K562 (cell line): Measurements from ENCODE around the gene KCNH8.

Experiments used
- CBX8 ChIP-seq: fragments of 200-600 bp; sonication (generic); IDR thresholded peaks from 2 replicates; pipeline ENCODE4 v1.6.1; 2012; ENCODE audit warnings: borderline replicate concordance, mixed run types, low read depth, mild to moderate bottlenecking, moderate library complexity, mixed read lengths, low read length, control low read depth, inconsistent platforms; ENCODE audit not compliant: poor library complexity, severe bottlenecking; ENCODE audit errors: extremely low read depth
- CREB1 ChIP-seq, 2 experiments: sonication (generic) in 1 of 2; formaldehyde crosslinking in 1 of 2; IDR thresholded peaks; 2 replicates each; pipeline versions ENCODE4 v1.6.1 to v1.8.0; 2012 to 2022; ENCODE audit warnings: inconsistent platforms in 1 of 2, mild to moderate bottlenecking in 1 of 2, missing genetic modification reagents in 1 of 2, moderate library complexity in 1 of 2
- MAZ ChIP-seq, 2 experiments: fragments of 450-650 bp in 1 of 2; sonication (generic) in 1 of 2; formaldehyde crosslinking; IDR thresholded peaks in 1 of 2; conservative IDR thresholded peaks in 1 of 2; 2 replicates each; pipeline versions ENCODE4 v1.4.0 to v1.5.0; 2020; ENCODE audit warnings: mild to moderate bottlenecking in 1 of 2, missing genetic modification reagents in 1 of 2
- MCM7 ChIP-seq, 2 experiments: fragments of 450-650 bp; IDR thresholded peaks; 2 replicates each; pipeline ENCODE4 v1.6.1; 2016 to 2018
- SIN3B ChIP-seq: fragments of 450-650 bp; IDR thresholded peaks from 2 replicates; pipeline ENCODE4 v1.6.1; 2017; ENCODE audit warnings: low read depth, mild to moderate bottlenecking, moderate library complexity
- SMAD4 ChIP-seq: fragments of 250-450 bp; sonication (Bioruptor Pico); conservative IDR thresholded peaks from 2 replicates; pipeline ENCODE4 v1.8.0; 2021; ENCODE audit warnings: inconsistent platforms, mild to moderate bottlenecking, moderate library complexity
- TAF1 ChIP-seq: IDR thresholded peaks from 2 replicates; pipeline ENCODE4 v1.6.1; 2011; ENCODE audit warnings: mild to moderate bottlenecking, low read length, moderate library complexity; ENCODE audit not compliant: insufficient read depth, control insufficient read depth, severe bottlenecking; ENCODE audit errors: extremely low read depth
- TCF15 ChIP-seq: fragments of 250-450 bp; sonication (Bioruptor Pico); IDR thresholded peaks from 2 replicates; pipeline ENCODE4 v1.8.0; 2022; ENCODE audit warnings: moderate library complexity, mild to moderate bottlenecking, inconsistent platforms
- U2AF1 ChIP-seq: fragments of 200-400 bp; formaldehyde crosslinking; optimal IDR thresholded peaks from 2 replicates; pipeline ENCODE3; 2017; ENCODE audit warnings: mild to moderate bottlenecking, low read depth, low read length, moderate library complexity
- ZNF253 ChIP-seq: fragments of 250-450 bp; sonication (Bioruptor Pico); conservative IDR thresholded peaks from 2 replicates; pipeline ENCODE4 v1.6.1; 2021; ENCODE audit warnings: mild to moderate bottlenecking
- ZNF431 ChIP-seq: sonication (generic); formaldehyde crosslinking; IDR thresholded peaks from 2 replicates; pipeline ENCODE4 v1.8.0; 2022; ENCODE audit warnings: mild to moderate bottlenecking, missing genetic modification reagents
- ZNF551 ChIP-seq: fragments of 250-450 bp; sonication (Bioruptor Pico); IDR thresholded peaks from 2 replicates; pipeline ENCODE4 v1.5.0; 2021; ENCODE audit warnings: mild to moderate bottlenecking, moderate library complexity
- TF ChIP-seq, protein P1 (sequence below), 3 experiments: IDR thresholded peaks in 2 of 3; conservative IDR thresholded peaks in 1 of 3; 2 replicates each; pipeline ENCODE4 v1.5.1; 2011 to 2012; ENCODE audit warnings: low read length in 3 of 3, mild to moderate bottlenecking in 3 of 3, control low read depth in 2 of 3, improper control_type of control experiment in 1 of 3, inconsistent platforms in 1 of 3, low read depth in 1 of 3, mixed read lengths in 1 of 3, moderate library complexity in 1 of 3; ENCODE audit not compliant: insufficient read depth in 2 of 3

DNA sequence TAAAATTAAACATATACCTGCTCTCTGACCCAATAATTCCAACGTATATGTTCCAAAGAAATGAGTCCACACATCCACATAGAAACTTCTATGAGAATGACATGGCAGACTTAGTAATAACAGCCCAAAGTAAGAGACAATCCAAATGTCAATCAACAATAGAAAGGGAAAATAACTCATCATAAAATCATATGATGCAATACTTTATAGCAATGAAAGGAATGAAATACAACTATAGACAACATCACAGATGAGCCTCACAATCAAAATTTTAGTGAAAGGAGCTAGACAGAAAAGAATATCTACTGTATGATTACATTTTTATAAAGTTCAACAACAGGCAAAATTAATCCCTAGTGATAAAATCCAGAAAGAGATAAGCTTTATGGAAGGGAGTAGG is 23.6 kb upstream of the KCNH8 start:
- TF ChIP-seq SIN3B (no peak), MAZ (CRISPR knock-in tag; conservative IDR thresholded peaks at IDR 0.05 in 1 of 2, IDR thresholded peaks at IDR 0.05 in 1 of 2) (no peak), CREB1 (IDR thresholded peaks at IDR 0.05) (no peak), CREB1 (CRISPR knock-in tag; IDR thresholded peaks at IDR 0.05) (no peak), U2AF1 (no peak), TAF1 (no peak), ZNF551 (CRISPR knock-in tag) (no peak), MCM7 (IDR thresholded peaks at IDR 0.05) (no peak), SMAD4 (no peak), CBX8 (no peak), ZNF431 (CRISPR knock-in tag) (no peak), TCF15 (CRISPR knock-in tag) (no peak), ZNF253 (CRISPR knock-in tag) (no peak)
- TF ChIP-seq, protein P1, sequence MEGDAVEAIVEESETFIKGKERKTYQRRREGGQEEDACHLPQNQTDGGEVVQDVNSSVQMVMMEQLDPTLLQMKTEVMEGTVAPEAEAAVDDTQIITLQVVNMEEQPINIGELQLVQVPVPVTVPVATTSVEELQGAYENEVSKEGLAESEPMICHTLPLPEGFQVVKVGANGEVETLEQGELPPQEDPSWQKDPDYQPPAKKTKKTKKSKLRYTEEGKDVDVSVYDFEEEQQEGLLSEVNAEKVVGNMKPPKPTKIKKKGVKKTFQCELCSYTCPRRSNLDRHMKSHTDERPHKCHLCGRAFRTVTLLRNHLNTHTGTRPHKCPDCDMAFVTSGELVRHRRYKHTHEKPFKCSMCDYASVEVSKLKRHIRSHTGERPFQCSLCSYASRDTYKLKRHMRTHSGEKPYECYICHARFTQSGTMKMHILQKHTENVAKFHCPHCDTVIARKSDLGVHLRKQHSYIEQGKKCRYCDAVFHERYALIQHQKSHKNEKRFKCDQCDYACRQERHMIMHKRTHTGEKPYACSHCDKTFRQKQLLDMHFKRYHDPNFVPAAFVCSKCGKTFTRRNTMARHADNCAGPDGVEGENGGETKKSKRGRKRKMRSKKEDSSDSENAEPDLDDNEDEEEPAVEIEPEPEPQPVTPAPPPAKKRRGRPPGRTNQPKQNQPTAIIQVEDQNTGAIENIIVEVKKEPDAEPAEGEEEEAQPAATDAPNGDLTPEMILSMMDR (IDR thresholded peaks at IDR 0.05 in 2 of 3, conservative IDR thresholded peaks at IDR 0.05 in 1 of 3; ENCODE audit: insufficient read depth in 2 of 3, low read depth in 1 of 3, low read length in 3 of 3): no peak
